ENCODE data around the gene LGALS3BP. TPM values are rescaled to one million over a fixed set of nuclear protein-coding genes. Genes with fewer than 3 reads are reported as not detected.
A peak's percentile ranks its signal among the peaks of the same experiment; 100 is the strongest.

The LGALS3BP gene
- total RNA-seq, 1 experiment from 2014 or later, result 507 TPM

- Histone ChIP-seq H3K27ac (0 out of 2 replicates have a peak overlapping the region, but pooled peaks have one; percentile 16), H3K79me2 (ENCODE audit: low read depth) (peaks cover 43% of the 10 kb centered on the region), H3K27me3 (ENCODE audit: insufficient read depth, low read depth) (no peaks in the 10 kb centered on the region), H3K36me3 (ENCODE audit: low read depth) (no peaks in the 10 kb centered on the region), H3K4me2 (no peak overlapping the region), H3K9me2 (ENCODE audit: insufficient read depth) (no peaks in the 10 kb centered on the region), H3K4me3 (no peak overlapping the region), H2AFZ (no peak overlapping the region), H3K4me1 (replicated peaks; ENCODE audit: insufficient read depth) (peaks cover 17% of the 10 kb centered on the region), H4K20me1 (ENCODE audit: insufficient read depth) (no peaks in the 10 kb centered on the region; the same call in 1 of the 2 replicates), H3F3A (ENCODE audit: insufficient read depth, low read depth) (no peaks in the 10 kb centered on the region), H3K9me3 (ENCODE audit: insufficient read depth, low read depth) (no peaks in the 10 kb centered on the region)
- CTCF ChIA-PET, result no interaction called here
- intact Hi-C loops (cut with micrococcal nuclease; ENCODE audit: unreplicated experiment), result loop anchor here (5.0 kb wide), 1 partner anchor 43 kb away; no protein-coding TSS in a partner anchor
- no TSS peak for BruUV-seq (replicated peaks)
- TF ChIP-seq EZH2 (IDR thresholded peaks at IDR 0.05; ENCODE audit: low read depth) (no peak), CTCF (conservative IDR thresholded peaks at IDR 0.05) (no peak)
- no peak for DNase-seq
- POLR2A ChIA-PET (ENCODE audit: unreplicated experiment), result no interaction called here
Observed at GRCh38 chr17:78974635-78975591, 4.8 kb downstream of the LGALS3BP start.

- Histone ChIP-seq H3K36me3 (ENCODE audit: low read depth) (no peaks in the 10 kb centered on the region), H4K20me1 (ENCODE audit: insufficient read depth) (no peaks in the 10 kb centered on the region; the same call in 1 of the 2 replicates), H3K4me2 (no peak overlapping the region), H3K9me2 (ENCODE audit: insufficient read depth) (no peaks in the 10 kb centered on the region), H3K9me3 (ENCODE audit: insufficient read depth, low read depth) (no peaks in the 10 kb centered on the region), H3K27me3 (ENCODE audit: insufficient read depth, low read depth) (no peaks in the 10 kb centered on the region), H3F3A (ENCODE audit: insufficient read depth, low read depth) (no peaks in the 10 kb centered on the region), H3K27ac (no peak overlapping the region), H3K79me2 (ENCODE audit: low read depth) (peaks cover 35% of the 10 kb centered on the region), H3K4me3 (no peak overlapping the region), H3K4me1 (replicated peaks; ENCODE audit: insufficient read depth) (peaks cover 16% of the 10 kb centered on the region; the same call in 1 of the 2 replicates), H2AFZ (no peak overlapping the region)
- intact Hi-C loops (cut with micrococcal nuclease; ENCODE audit: unreplicated experiment), result loop anchor here (5.0 kb wide), 1 partner anchor 42 kb away; no protein-coding TSS in a partner anchor
- POLR2A ChIA-PET (ENCODE audit: unreplicated experiment), result interaction anchor here (0.6 kb wide), 1 partner anchor 73 kb away, joined by 5 read pairs; no protein-coding TSS in a partner anchor
- CTCF ChIA-PET, result no interaction called here
- no peak for DNase-seq
- no peak for TF ChIP-seq EZH2 (IDR thresholded peaks at IDR 0.05; ENCODE audit: low read depth)
- no TSS peak for BruUV-seq (replicated peaks)
Observed at GRCh38 chr17:78973792-78974520, 5.8 kb downstream of the LGALS3BP start.

GRCh38 chr17:78973196-78973595 lies 6.5 kb downstream of the LGALS3BP start:
- BruUV-seq (replicated peaks), result no TSS peak

More at GRCh38 chr17:78973196-78973595, 6.5 kb downstream of the LGALS3BP start:
- peaks cover 27% of the 10 kb centered on the region for H3K79me2 ChIP-seq (ENCODE audit: low read depth)
- ChIA-PET CTCF (interaction anchor here (0.8 kb wide), 1 partner anchor 60 kb away, joined by 5 read pairs; no protein-coding TSS in a partner anchor), POLR2A (ENCODE audit: unreplicated experiment) (interaction anchor here (0.6 kb wide), 1 partner anchor 72 kb away, joined by 5 read pairs; no protein-coding TSS in a partner anchor)
- TF ChIP-seq CTCF (conservative IDR thresholded peaks at IDR 0.05), result no peak
- no peak for TF ChIP-seq EZH2 (IDR thresholded peaks at IDR 0.05; ENCODE audit: low read depth)
- no peaks in the 10 kb centered on the region for H3K9me3 ChIP-seq (ENCODE audit: insufficient read depth, low read depth)
- H3K36me3 ChIP-seq (ENCODE audit: low read depth), result no peaks in the 10 kb centered on the region
- H3K4me1 ChIP-seq (replicated peaks; ENCODE audit: insufficient read depth), result peaks cover 8% of the 10 kb centered on the region; the same call in 1 of the 2 replicates
- H3K4me3 ChIP-seq, result no peak overlapping the region
- no peak overlapping the region for H2AFZ ChIP-seq
- no peaks in the 10 kb centered on the region for H3K9me2 ChIP-seq (ENCODE audit: insufficient read depth)
- DNase-seq, result no peak
- no peaks in the 10 kb centered on the region for H3F3A ChIP-seq (ENCODE audit: insufficient read depth, low read depth)
- no peaks in the 10 kb centered on the region; the same call in 1 of the 2 replicates for H4K20me1 ChIP-seq (ENCODE audit: insufficient read depth)
- H3K4me2 ChIP-seq, result no peak overlapping the region
- intact Hi-C loops (cut with micrococcal nuclease; ENCODE audit: unreplicated experiment), result loop anchor here (5.0 kb wide), 1 partner anchor 41 kb away; no protein-coding TSS in a partner anchor
- no peaks in the 10 kb centered on the region for H3K27me3 ChIP-seq (ENCODE audit: insufficient read depth, low read depth)
- no peak overlapping the region for H3K27ac ChIP-seq

Data from PC-9 (cell line).